ENCODE results near the gene CYFIP2. TPM values are rescaled to one million over a fixed set of nuclear protein-coding genes. Genes with fewer than 3 reads are reported as not detected.

Gene CYFIP2
- total RNA-seq, 6 experiments from 2014 or later, result 7.1 to 20.0 (median 9.7) TPM

DNA sequence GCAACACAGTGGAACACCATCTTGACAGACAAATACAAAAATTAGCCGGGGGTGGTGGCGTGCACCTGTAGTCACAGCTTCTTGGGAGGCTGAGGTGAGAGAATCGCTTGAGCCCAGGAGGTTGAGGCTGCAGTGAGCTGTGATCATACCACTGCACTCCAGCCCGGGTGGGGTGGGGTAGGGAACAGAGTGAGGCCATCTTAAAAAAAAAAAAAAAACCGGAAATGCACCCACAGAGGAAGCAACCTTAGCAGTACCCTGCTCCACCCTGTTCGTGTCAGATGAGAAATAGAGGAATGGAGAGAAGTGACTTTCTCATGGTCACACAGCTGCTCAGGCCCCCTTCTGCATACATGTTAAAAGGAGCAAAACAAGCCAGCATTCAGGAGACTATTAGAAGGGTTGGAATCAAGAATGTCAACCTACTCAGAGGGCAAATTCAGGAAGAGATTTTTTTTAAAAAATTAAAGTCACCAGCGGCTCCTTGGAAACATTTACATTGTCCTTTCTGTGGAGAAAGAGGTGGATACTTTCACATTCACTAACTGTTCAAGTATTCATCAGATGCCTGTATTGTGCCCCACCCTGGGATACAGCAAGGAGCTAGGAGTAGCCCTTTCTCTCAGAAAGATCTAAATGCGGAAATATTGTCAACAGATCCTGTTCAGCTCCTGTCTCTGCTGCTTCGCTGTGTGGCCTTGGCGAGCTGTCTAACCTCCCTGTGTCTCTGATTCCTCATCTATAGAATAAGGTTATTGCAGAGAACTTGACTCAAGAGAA, 41.0 kb downstream of the CYFIP2 start:
- TF ChIP-seq, protein P1, sequence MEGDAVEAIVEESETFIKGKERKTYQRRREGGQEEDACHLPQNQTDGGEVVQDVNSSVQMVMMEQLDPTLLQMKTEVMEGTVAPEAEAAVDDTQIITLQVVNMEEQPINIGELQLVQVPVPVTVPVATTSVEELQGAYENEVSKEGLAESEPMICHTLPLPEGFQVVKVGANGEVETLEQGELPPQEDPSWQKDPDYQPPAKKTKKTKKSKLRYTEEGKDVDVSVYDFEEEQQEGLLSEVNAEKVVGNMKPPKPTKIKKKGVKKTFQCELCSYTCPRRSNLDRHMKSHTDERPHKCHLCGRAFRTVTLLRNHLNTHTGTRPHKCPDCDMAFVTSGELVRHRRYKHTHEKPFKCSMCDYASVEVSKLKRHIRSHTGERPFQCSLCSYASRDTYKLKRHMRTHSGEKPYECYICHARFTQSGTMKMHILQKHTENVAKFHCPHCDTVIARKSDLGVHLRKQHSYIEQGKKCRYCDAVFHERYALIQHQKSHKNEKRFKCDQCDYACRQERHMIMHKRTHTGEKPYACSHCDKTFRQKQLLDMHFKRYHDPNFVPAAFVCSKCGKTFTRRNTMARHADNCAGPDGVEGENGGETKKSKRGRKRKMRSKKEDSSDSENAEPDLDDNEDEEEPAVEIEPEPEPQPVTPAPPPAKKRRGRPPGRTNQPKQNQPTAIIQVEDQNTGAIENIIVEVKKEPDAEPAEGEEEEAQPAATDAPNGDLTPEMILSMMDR (IDR thresholded peaks at IDR 0.05), result no peak
- Mint-ChIP-seq H3K4me3 (no peak overlapping the region), H3K9me3 (no peaks in the 10 kb centered on the region), H3K4me1 (ENCODE audit: low read depth) (peaks cover 6% of the 10 kb centered on the region), H3K27me3 (ENCODE audit: insufficient read depth) (peaks cover 4% of the 10 kb centered on the region), H3K36me3 (ENCODE audit: low read depth) (no peaks in the 10 kb centered on the region), H3K27ac (no peak overlapping the region)
- DNase-seq, result no peak

DNA sequence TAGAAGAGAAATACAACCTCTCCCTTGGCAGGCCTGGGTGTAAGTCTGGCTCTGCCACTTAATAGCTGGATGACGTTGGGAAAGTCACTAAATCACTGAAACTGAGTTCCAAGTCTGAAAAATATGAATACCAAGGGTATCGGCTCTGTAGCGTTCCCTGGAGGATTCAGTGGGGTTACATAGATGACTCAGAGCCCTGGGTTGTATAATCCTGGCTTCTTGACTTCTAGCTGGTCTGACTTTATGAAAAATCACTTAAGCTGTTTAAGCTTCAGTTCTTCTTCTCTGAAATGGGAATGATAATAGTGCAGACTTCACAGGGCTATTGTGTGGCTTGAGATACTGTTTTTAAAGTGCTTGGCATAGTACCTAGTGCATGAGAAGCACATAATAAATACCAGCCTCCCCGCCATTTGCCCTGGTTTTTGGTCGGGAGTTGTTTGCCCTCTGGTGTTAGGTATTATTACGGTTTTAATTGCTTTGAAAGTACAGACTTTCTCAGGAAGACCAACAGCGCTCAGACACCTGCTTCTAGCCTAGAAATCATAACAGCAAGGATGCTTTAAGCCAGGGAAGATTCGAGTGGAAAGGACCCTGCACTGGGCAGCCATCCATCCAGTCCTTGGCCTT, 43.0 kb downstream of the CYFIP2 start:
- H3K27ac Mint-ChIP-seq, result no peak overlapping the region
- H3K27me3 Mint-ChIP-seq (ENCODE audit: insufficient read depth), result peaks cover 4% of the 10 kb centered on the region
- H3K36me3 Mint-ChIP-seq (ENCODE audit: low read depth), result no peaks in the 10 kb centered on the region
- TF ChIP-seq, protein P1 (IDR thresholded peaks at IDR 0.05), result peak; percentile 62
- H3K9me3 Mint-ChIP-seq, result no peaks in the 10 kb centered on the region
- H3K4me3 Mint-ChIP-seq, result no peak overlapping the region
- H3K4me1 Mint-ChIP-seq (ENCODE audit: low read depth), result peaks cover 6% of the 10 kb centered on the region
- DNase-seq, result peak; percentile 11

DNA sequence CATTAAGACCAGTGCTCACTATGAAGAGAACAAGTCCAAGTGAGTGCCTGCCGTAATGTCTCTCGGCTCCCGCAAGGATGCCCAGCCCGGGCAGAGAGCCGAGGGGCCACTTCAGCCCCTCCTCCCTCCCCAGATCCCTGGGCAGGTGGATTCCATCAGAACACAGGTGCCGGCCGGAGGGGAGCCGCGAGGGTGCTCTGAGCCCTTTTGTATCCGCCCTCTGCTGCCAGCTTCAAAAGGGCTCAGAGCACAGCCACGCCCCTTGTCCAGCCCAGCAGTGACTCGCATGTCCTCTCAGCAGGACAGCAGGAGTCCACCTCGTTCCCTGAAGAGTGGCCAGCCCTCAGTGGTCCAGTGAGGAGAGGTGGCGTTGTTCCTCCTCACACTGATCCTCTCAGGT, 43.9 kb downstream of the CYFIP2 start:
- peaks cover 6% of the 10 kb centered on the region for H3K27me3 Mint-ChIP-seq (ENCODE audit: insufficient read depth)
- no peaks in the 10 kb centered on the region for H3K36me3 Mint-ChIP-seq (ENCODE audit: low read depth)
- DNase-seq, result no peak
- H3K4me1 Mint-ChIP-seq (ENCODE audit: low read depth), result peaks cover 6% of the 10 kb centered on the region
- H3K9me3 Mint-ChIP-seq, result no peaks in the 10 kb centered on the region
- TF ChIP-seq, protein P1 (IDR thresholded peaks at IDR 0.05), result no peak
- no peak overlapping the region for H3K4me3 Mint-ChIP-seq
- H3K27ac Mint-ChIP-seq, result no peak overlapping the region

DNA sequence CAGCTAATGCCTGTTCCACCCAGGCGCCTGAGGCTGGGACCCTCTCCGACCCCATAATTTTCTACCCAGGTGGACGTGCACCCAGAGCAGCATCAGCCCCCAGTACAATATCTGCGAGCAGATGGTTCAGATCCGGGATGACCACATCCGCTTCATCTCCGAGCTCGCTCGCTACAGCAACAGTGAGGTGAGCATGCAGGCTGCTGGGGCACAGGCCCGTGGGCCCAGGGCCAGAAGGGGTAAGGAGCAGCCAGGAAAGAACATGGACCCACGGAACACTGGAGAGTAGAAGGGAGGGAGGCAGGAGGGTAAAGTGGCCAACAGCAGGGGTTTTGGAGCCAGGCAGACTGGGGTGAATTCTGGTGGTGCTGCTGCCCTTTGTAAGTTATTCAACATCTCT, 45.7 kb downstream of the CYFIP2 start:
- Mint-ChIP-seq H3K9me3 (no peaks in the 10 kb centered on the region), H3K4me1 (ENCODE audit: low read depth) (peaks cover 6% of the 10 kb centered on the region; the same call in 1 of the 2 replicates), H3K27ac (no peak overlapping the region), H3K27me3 (ENCODE audit: insufficient read depth) (peaks cover 6% of the 10 kb centered on the region), H3K36me3 (ENCODE audit: low read depth) (no peaks in the 10 kb centered on the region), H3K4me3 (no peak overlapping the region)
- no peak for DNase-seq
- TF ChIP-seq, protein P1 (IDR thresholded peaks at IDR 0.05), result no peak

DNA sequence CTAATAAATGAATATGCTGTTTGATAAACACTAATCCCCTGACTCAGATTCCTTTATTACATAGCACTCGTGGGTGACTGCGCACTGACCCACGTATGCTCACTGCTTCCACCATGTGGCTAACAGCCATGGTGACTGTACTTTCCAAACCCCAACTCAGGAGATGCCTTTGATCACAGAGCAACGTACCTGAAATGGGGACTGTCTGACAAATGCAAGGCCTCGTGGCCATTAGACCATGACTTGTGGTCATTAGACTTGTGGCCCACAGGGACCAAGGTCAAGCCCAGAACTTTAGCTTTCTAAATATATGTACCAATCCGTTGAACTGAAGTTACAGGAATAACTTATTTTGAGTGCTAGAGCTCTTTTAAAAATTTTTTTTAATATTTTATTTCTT, 46.6 kb downstream of the CYFIP2 start:
- DNase-seq, result peak; percentile 62
- H3K27ac Mint-ChIP-seq, result no peak overlapping the region
- no peak overlapping the region for H3K4me3 Mint-ChIP-seq
- H3K27me3 Mint-ChIP-seq (ENCODE audit: insufficient read depth), result peaks cover 6% of the 10 kb centered on the region
- TF ChIP-seq, protein P1 (IDR thresholded peaks at IDR 0.05), result peak; percentile 82
- no peaks in the 10 kb centered on the region for H3K36me3 Mint-ChIP-seq (ENCODE audit: low read depth)
- H3K9me3 Mint-ChIP-seq, result no peaks in the 10 kb centered on the region
- H3K4me1 Mint-ChIP-seq (ENCODE audit: low read depth), result peaks cover 6% of the 10 kb centered on the region; the same call in 1 of the 2 replicates

Data from HFFc6 (cell line).